ENCODE results near the gene CREM.

The CREM gene

DNA sequence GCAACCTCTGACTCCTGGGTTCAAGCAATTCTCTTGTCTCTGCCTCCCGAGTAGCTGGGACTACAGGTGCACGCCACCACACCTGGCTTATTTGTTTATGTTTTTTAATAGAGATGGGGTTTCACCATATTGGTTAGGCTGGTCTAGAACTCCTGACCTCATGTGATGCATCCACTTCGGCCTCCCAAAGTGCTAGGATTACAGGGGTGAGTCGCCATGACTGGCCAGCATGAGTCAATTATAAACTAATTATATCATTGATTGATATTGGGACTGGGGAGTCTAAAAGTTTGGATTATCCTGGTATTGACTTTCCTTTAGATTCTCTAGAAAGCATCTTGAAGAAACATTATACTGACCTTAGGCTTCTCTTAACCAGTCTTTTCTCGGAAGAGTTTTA, 135.8 kb downstream of the CREM start:
- TF ChIP-seq, protein P1, sequence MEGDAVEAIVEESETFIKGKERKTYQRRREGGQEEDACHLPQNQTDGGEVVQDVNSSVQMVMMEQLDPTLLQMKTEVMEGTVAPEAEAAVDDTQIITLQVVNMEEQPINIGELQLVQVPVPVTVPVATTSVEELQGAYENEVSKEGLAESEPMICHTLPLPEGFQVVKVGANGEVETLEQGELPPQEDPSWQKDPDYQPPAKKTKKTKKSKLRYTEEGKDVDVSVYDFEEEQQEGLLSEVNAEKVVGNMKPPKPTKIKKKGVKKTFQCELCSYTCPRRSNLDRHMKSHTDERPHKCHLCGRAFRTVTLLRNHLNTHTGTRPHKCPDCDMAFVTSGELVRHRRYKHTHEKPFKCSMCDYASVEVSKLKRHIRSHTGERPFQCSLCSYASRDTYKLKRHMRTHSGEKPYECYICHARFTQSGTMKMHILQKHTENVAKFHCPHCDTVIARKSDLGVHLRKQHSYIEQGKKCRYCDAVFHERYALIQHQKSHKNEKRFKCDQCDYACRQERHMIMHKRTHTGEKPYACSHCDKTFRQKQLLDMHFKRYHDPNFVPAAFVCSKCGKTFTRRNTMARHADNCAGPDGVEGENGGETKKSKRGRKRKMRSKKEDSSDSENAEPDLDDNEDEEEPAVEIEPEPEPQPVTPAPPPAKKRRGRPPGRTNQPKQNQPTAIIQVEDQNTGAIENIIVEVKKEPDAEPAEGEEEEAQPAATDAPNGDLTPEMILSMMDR (IDR thresholded peaks at IDR 0.05) = no peak
- H3K4me3 ChIP-seq = no peak overlapping the region
- no peak for DNase-seq (ENCODE audit: low spot score)
- no peak overlapping the region for H3K27ac ChIP-seq
